A549 (cell line): ENCODE data around the gene ANKAR.

ENCODE experiments used
- BHLHE40 ChIP-seq: IDR thresholded peaks from 2 replicates; pipeline ENCODE4 v1.6.1; 2012; ENCODE audit warnings: low read depth, low read length, inconsistent platforms
- EP300 ChIP-seq, 2 experiments: fragments of >200 bp; sonication (Bioruptor Twin); formaldehyde crosslinking; IDR thresholded peaks; 2 replicates in 1 of 2; 3 replicates in 1 of 2; pipeline ENCODE4 v1.6.1; 2016 to 2017
- KDM1A ChIP-seq: fragments of 200-600 bp; sonication (generic); IDR thresholded peaks from 2 replicates; pipeline ENCODE4 v1.6.1; 2016; ENCODE audit warnings: low read depth, mild to moderate bottlenecking
- NR3C1 ChIP-seq: fragments of >200 bp; sonication (Bioruptor Twin); formaldehyde crosslinking; IDR thresholded peaks from 3 replicates; pipeline ENCODE4 v1.6.1; 2017
- POLR2A ChIP-seq: IDR thresholded peaks from 2 replicates; pipeline ENCODE4 v1.6.1; 2012; ENCODE audit warnings: mild to moderate bottlenecking, low read length
- RARB ChIP-seq: fragments of 250-450 bp; sonication (Bioruptor Pico); IDR thresholded peaks from 2 replicates; pipeline ENCODE4 v1.8.0; 2021; ENCODE audit warnings: mild to moderate bottlenecking, moderate library complexity

GRCh38 chr2:189723192-189723591 lies 48.7 kb downstream of the ANKAR start:
- TF ChIP-seq BHLHE40: no peak
- no peak for TF ChIP-seq POLR2A
- TF ChIP-seq KDM1A: no peak
- no peak for TF ChIP-seq RARB (CRISPR knock-in tag)
- TF ChIP-seq EP300 (IDR thresholded peaks at IDR 0.05): no peak
- TF ChIP-seq NR3C1: no peak
